G401.6 (cell line): Measurements from ENCODE around the gene E2F4.

ENCODE experiments used
- FAIRE-seq: peaks from 2 replicates; lab custom pipeline; 2012; peaks lifted over from hg19 to GRCh38; lab: Jason Lieb, UNC

The E2F4 gene

GRCh38 chr16:67157892-67158635 is 33.9 kb upstream of the E2F4 start:
- FAIRE-seq, result no peak

GRCh38 chr16:67158637-67159600 is 33.0 kb upstream of the E2F4 start:
- FAIRE-seq, result no peak

DNA sequence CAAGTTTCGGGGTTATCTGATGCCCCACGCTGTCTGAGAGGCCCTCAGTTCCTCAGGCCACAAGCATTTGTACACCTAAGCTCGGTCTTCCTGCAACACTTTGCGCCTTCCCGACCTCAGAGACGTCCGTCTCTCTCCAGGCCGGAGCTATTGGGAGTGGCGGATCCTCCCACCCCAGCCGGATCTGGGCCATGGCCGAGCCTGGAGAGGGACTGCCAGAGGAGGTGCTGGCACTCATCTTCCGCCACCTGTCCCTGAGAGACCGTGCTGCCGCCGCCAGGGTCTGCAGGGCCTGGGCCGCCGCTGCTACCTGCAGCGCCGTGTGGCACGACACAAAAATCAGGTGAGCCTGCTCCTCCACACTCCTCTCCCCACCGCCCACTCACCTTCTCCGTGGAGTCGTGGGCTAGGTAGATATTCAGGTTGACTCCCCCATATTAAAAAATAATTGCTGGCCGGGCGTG is 30.3 kb upstream of the E2F4 start:
- no peak for FAIRE-seq

DNA sequence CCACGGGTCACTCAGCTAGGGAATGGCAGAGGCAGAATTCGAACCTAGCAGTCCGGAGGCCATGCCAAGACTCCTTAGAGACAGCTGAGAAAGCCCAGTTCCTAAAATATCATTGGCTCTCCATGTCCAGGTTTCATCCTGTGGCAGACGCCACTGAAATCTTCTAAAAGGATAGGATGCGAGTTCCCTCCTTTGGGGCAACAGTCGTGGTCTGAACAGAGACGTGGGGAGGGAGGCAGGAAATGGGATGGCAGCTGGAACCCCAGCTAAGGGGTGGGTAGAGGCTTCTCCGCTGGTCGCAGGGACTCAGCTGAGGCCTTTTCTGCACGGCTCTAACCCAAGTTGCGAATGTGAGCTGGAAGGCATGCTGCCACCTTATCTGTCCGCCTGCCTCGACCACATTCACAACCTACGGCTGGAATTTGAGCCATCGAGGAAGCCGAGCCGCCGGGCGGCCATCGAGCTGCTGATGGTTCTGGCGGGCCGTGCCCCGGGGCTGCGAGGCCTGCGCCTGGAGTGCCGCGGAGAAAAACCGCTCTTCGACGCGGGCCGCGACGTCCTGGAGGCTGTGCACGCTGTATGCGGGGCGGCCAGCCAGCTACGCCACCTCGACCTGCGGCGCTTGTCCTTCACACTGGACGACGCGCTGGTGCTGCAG is 29.3 kb upstream of the E2F4 start:
- FAIRE-seq, result peak; percentile 40

DNA sequence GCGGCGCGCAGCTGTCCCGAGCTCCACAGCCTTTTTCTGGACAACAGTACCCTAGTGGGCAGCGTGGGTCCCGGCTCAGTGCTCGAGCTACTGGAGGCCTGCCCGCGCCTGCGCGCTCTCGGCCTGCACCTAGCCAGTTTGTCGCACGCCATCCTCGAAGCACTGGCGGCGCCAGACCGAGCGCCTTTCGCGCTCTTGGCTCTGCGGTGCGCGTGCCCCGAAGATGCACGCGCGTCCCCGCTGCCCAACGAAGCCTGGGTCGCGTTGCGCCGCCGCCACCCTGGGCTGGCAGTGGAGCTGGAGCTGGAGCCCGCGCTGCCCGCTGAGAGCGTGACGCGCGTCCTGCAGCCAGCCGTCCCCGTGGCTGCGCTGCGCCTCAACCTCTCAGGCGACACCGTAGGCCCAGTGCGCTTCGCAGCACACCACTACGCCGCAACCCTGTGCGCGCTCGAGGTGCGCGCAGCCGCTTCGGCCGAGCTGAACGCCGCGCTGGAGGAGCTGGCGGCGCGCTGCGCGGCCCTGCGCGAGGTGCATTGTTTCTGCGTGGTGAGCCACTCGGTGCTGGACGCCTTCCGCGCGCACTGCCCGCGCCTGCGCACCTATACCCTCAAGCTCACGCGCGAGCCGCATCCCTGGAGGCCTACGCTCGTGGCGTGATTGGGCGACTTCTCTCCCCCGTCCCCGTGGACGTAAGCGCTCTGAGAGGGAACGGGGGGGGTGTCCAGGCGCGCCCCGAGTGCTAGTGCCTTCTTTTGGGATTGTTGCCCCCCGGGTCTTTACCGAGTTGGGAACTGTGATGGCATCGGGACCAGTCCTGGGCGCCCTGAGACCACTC is 28.6 kb upstream of the E2F4 start:
- FAIRE-seq, result no peak

DNA sequence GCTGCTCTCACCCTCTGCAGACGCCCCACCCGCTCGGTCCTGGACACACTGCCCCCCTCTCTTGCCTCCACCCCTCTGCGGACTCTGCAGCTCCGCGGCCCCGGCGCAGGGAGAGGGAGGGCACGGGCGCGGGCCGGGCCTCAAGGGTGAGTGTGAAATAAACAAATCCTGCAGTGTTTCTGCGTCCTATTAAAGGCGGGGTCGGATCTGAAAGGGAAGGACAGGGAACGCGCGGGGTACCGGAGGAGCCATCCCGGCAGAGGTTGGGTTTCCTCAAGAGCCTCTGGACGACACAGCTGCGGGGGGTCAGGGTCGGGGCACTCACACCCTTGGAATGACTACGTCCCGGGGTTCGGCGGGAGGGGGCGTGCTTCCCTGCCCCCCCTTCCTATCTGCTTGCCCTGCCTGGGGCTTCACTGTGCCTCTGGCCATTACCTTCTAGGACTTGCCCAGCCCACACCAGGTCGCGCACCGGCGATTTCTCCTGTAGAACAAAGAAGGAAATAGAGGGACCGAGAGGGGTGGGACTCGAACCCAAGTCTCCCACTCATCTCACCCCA is 27.9 kb upstream of the E2F4 start:
- FAIRE-seq, result no peak

DNA sequence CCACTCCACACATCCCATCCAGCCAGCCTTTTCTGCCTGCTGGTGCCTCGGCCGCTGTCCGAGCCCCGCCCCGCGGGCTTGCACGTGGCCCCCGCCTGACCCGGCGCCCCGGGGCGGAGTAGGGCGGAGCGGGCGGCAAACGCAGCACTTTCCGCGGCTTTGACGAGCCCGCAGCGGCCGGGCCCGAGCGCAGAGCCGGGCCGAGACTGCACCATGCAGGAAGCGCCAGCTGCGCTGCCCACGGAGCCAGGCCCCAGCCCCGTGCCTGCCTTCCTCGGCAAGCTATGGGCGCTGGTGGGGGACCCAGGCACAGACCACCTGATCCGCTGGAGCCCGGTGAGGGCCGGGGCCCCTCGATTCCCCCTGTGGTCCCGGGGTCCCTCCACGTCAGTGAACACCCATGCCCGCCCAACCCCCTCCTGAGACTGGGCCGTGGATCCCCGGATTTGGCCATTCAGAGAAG is 27.3 kb upstream of the E2F4 start, which contains the start of gene HSF4:
TSS of gene HSF4 (plus strand) at position 147 of the 463 bp plus-strand sequence. CDS start at position 214, 67 bp downstream.
- FAIRE-seq, result no peak

DNA sequence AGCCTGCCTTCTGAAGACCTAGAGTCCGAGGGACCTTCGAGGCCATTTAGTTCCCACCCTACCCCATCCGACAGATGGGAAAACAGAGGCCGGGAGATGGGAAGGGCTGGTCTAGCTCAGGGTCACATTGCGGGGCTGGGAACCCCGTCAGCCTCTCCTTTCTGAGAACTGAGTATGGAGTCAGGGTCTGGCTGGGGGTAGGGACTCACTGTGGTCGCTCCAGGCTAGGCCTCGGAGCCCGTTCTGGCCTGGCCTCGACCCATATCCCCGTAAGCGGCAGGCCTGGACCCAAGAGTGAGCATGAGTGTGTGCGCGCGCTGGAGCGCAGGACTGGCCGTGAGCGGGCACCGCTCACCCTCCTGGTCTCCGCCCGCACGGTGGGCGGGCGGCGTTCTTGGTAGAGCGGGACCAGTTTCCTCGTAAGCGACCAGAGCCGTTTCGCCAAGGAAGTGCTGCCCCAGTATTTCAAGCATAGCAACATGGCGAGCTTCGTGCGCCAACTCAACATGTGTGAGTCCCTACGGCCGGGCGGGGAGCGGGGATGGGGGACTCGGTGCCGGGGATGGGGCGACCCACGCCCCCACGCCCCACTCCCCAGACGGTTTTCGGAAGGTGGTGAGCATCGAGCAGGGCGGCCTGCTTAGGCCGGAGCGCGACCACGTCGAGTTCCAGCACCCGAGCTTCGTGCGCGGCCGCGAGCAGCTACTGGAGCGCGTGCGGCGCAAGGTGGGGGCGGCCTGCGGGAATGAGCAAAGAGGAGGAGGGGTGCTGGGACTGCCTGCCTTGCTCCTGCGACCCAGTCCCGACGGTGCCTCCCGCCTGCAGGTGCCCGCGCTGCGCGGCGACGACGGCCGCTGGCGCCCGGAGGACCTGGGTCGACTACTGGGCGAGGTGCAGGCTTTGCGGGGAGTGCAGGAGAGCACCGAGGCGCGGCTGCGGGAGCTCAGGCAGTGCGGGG is 26.6 kb upstream of the E2F4 start:
- FAIRE-seq, result no peak

GRCh38 chr16:67166110-67166547 is 25.8 kb upstream of the E2F4 start:
- FAIRE-seq, result no peak

DNA sequence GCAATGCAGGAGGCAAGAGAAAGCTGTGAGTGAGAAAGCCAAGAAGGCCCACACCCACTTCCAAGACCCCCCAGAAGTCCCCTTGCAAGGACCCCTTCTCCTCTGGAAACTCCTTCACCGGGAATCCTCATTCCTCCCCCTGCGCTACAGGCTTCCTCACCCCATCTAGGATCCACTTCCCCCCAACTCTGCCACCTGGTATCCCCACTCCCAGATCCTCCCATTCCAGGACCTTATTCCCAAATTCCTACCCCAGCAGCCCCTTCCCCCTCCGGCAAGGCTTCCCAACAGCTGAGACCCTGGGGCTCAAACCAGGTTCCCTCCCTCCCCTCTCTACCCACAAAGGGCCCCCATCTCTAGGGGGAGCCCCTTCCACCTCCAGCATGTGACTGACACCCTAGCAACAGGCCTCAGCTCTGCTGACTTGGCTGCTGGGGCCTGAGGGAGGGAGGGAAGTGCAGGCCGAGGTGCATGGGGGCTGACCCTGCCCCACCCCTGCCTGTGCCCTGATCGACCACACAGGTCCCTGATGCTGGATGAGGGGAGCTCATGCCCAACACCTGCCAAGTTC is 25.3 kb upstream of the E2F4 start:
- no peak for FAIRE-seq

DNA sequence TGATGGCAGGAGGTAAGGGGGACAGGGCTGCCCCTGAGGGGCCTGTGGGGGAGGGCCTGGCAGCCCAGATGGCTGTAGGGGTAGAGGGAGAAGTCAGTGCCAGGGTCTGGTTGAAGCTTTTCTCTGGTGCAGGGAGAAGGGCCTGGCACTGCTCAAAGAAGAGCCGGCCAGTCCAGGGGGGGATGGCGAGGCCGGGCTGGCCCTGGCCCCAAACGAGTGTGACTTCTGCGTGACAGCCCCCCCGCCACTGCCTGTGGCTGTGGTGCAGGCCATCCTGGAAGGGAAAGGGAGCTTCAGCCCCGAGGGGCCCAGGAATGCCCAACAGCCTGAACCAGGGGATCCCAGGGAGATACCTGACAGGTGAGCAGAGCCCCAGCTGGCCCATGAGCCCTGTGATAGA is 24.4 kb upstream of the E2F4 start:
- FAIRE-seq, result no peak

GRCh38 chr16:67169011-67169451 is 22.9 kb upstream of the E2F4 start:
- FAIRE-seq, result no peak

DNA sequence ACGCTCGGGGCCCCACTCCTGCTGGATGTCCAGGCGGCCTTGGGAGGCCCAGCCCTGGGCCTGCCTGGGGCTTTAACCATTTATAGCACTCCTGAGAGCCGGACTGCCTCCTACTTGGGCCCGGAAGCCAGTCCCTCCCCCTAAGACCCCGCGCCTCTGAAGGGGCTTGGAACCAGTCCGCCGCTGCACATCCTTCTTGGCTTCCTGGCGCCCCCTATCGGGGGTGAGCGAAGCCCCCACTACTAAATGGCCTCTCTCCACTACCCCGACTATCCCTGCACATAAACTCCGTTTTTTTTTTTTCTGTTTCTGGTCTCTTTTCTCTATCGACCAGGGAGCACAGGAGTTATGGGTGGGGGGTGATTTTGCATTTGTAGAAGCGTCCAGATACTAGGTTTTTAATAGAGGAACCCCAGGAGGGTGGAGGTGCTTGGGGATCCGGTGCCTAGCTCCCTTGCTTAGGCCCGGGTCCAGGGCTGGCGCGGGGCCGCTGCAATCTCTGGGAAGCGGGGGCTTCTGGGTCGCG is 22.2 kb upstream of the E2F4 start:
- FAIRE-seq, result no peak

DNA sequence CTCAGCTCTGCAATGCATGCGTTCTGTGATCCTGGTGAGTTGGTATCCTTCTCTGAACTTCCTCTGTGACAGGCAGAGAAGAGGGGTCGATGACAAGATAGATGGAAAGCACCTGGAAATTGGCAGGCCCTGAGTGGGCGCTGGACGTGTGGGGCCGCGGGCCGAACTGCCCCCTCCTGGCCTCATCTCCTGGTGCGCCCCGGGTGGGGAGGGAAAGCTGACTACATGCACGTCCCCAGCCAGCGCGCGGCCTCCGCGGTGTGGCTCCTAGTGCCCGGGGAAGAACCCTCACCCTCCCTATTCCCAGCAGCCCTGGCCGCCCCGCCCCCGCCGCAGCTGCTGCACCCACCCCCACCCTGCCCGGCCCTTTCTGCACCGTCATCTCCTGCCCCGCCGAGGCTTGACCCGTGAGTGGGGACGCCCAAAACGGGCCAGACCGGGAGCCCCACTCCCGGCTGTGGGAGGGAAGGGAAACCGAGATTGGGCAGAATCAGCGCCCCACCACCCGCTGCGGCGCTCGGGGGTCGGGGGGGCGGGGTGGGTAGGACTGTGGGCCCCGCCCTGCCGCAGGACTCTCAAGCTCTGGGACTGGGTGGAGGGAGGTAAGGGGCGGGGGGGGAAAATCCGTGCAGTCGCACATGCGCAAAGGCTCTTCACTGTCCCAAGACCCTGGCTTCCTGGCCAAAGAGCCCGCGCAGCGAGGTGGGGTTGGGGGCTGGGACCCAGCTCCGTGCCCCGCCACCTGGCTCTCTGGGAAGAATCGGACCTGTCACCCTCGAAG is 21.6 kb upstream of the E2F4 start, which contains the start of gene NOL3:
TSS of gene NOL3 (plus strand) at position 371 of the 781 bp plus-strand sequence.
- FAIRE-seq, result no peak

- no peak for FAIRE-seq
Measured at GRCh38 chr16:67170949-67171649, 20.9 kb upstream of the E2F4 start.

DNA sequence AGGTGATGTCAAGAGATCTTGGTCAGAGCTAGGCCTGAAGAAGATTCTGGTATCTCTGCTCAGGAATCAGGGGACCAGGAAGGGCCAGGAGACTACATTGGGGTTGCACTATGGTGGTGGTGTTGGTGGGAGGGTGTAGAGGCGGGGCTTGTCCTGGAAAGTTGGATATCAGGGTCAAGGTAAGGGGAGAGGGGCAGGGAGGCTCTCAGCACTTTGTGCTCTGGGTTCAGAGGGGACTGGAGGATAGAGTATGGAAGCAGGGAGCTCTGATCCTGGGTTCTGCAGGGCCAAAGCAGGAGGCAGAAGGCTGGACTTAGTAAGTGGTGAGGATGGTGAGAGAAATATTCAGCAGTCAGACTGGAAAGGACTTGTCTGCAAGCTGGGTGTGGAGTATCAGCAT is 18.6 kb upstream of the E2F4 start:
- FAIRE-seq, result no peak

GRCh38 chr16:67173808-67174705 is 17.9 kb upstream of the E2F4 start:
- FAIRE-seq, result no peak
